Small intestine (tissue), 7 donors: ENCODE data around the gene OSGEP. TPM values are rescaled to one million over a fixed set of nuclear protein-coding genes. Genes with fewer than 3 reads are reported as not detected.

Experiments
- DNase-seq, 2 donors: peaks; one replicate each; pipeline versions ENCODE4 v3.0.0 to v3.0.0-alpha.2; 2013
- FAIRE-seq: peaks from 2 replicates; lab custom pipeline; 2012; peaks lifted over from hg19 to GRCh38; lab: Jason Lieb, UNC
- H3K27ac ChIP-seq, 3 donors: one replicate each; pipeline ENCODE4 v1.5.1; 2013; ENCODE audit warnings: low read length in 2 of 3, mild to moderate bottlenecking in 2 of 3, control low read depth in 1 of 3, inconsistent platforms in 1 of 3, low read depth in 1 of 3, moderate library complexity in 1 of 3
- H3K27me3 ChIP-seq, 3 donors: one replicate each; pipeline ENCODE4 v1.6.1; 2013; ENCODE audit warnings: low read length in 3 of 3, inconsistent platforms in 1 of 3; ENCODE audit not compliant: control insufficient read depth in 3 of 3, insufficient read depth in 3 of 3
- H3K36me3 ChIP-seq, 3 donors: one replicate each; pipeline ENCODE4 v1.6.1; 2013; ENCODE audit warnings: low read length in 3 of 3, inconsistent platforms in 1 of 3, low read depth in 1 of 3, mild to moderate bottlenecking in 1 of 3, moderate library complexity in 1 of 3; ENCODE audit not compliant: control insufficient read depth in 3 of 3, insufficient read depth in 2 of 3
- H3K4me1 ChIP-seq, 3 donors: one replicate each; pipeline ENCODE4 v1.6.1; 2013; ENCODE audit warnings: low read length in 2 of 3, inconsistent platforms in 1 of 3, low read depth in 1 of 3, mild to moderate bottlenecking in 1 of 3, moderate library complexity in 1 of 3; ENCODE audit not compliant: control insufficient read depth in 3 of 3, insufficient read depth in 2 of 3
- H3K4me3 ChIP-seq, 3 donors: one replicate each; pipeline ENCODE4 v1.5.1; 2013; ENCODE audit warnings: low read length in 3 of 3, control low read depth in 1 of 3, inconsistent platforms in 1 of 3, low read depth in 1 of 3, mild to moderate bottlenecking in 1 of 3, moderate library complexity in 1 of 3
- H3K9me3 ChIP-seq, 2 donors: one replicate each; pipeline ENCODE4 v1.6.1; 2013; ENCODE audit warnings: low read depth in 1 of 2, low read length in 1 of 2; ENCODE audit not compliant: control insufficient read depth in 2 of 2, insufficient read depth in 1 of 2
- WGBS, 3 donors: extraction: QIAGEN DNeasy Blood & Tissue Kit; methylation state at CpG; one replicate each; pipeline ENCODE4 v1.1.7; 2013; 5-methylcytosine and 5-hydroxymethylcytosine counted together
- polyA plus RNA-seq, 4 donors: library from polyadenylated mRNA; stranded (reverse) in 3 of 4; unstranded in 1 of 4; fragments of 200-250 nt in 3 of 4; fragments of 120-200 nt in 1 of 4; gene quantifications; one replicate each; pipeline versions ENCODE4 v1.2.1 to v1.2.3, GENCODE V29; 2013
- donor health status: healthy with polysubstance abuse.
- donor health status: control.
- donor health status: control.
- donor health status: Bipolar disorder and iron deficiency.
- donor health status: healthy.

The OSGEP gene
- polyA plus RNA-seq, 4 donors = 38.6 to 59.1 (median 45.8) TPM

DNA sequence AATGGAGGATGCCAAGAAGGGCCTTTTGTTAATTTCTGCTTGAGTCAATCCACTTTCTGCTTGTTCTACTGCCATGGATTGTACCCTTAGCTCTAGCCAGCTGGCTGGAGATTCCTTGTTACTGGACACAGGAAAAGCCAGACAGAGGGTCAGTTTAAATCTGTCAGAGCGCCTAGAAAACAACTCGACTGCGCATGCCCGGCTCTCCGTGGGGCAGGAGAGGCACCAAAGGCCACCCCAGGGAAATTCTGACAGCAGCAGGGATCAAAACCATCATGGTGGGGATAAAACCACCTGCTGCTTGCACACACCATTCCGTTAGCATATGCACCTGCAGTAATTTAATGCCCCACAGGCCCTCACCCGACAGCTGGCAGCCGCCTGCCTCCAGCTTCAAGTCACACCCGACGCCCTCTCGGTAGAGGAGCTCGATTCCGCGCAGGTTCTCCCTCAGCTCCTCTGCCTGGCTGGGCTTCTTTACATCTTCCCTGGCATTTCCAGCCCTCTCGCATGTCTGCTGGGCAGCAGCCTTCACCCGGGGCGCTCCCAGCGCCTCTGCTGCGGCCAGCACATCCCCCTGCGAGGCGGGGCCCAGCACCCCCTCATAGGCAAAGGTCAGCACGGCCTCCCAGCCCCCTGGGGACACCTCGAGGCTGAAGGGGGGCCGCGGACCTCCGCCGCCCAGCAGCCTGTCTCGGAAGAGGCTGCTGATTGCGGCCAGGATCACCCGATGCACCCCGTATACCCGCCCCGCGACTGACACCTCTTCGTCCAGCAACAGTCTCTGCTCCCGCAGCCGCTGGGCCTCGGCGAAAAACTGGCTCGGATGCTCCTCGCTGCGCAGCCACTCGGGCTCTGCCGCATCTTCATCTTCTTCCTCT lies 19.7 kb downstream of the OSGEP start:
- WGBS, 3 donors = 41 to 57% (median 52%) methylated on average over 37 to 44 of the region's 44 CpGs
- peaks cover 0 to 8% (median 4%) of the 10 kb centered on the region in 3 donors for H3K4me1 ChIP-seq
- FAIRE-seq (no peak), DNase-seq (peak in 1 of 2 donors; percentile 39)
- H3K9me3 ChIP-seq = no peaks in the 10 kb centered on the region
- peak overlapping the region in 1 of 3 donors; percentile 3 for H3K27ac ChIP-seq
- peak overlapping the region in 2 of 3 donors; percentile 1 to 31 for H3K4me3 ChIP-seq
- peaks cover 0 to 14% (median 0%) of the 10 kb centered on the region in 3 donors for H3K27me3 ChIP-seq
- H3K36me3 ChIP-seq = no peaks in the 10 kb centered on the region

DNA sequence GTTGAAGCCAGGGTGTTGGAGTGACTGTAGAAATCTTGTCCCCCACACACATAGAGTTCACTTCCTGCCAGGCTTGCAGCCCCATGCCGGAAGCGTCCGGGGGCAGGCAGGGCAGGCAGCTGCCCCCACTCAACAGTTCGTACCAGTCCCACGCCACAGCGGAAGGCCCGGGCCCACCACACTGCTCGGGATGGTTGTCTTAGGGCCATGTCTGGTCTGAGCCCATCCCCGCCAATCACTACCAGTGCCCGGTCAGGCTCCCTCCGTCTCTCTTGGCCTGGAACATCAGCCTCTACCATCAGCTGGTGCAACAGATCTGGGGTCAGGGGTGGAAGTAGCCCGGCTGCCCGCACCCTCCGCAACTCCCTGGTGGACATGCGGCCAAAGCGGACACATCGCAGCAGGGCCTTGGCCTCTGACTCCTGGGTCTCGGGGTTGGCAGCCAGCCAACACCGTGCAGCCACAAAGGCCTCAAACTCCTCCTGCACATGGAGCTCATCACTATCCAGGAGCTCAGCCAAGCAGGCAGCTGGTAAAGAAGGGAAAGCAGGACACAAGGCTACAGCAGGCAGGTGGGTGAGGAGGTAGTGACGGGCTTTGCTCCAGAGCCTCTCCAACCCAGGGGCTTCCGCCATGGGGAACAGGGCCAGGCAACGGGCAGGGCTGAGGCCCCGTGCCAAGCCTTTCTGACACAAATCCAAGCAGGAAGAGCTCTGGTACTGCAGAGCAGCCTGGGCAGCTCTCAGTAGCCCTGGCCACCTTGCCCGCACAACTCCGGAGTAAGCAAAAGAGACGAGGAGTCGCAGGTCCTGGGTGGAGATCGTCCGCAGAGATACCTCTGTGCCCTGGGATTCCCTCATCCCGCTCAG lies 24.6 kb downstream of the OSGEP start:
- WGBS, 3 donors = 58 to 80% (median 59%) methylated on average over 30 of the region's 30 CpGs
- DNase-seq (peak in 1 of 2 donors; percentile 24), FAIRE-seq (no peak)
- H3K9me3 ChIP-seq = no peaks in the 10 kb centered on the region
- peaks cover 0 to 5% (median 0%) of the 10 kb centered on the region in 3 donors for H3K27me3 ChIP-seq
- H3K27ac ChIP-seq = no peak overlapping the region
- H3K36me3 ChIP-seq = no peaks in the 10 kb centered on the region
- H3K4me3 ChIP-seq = no peak overlapping the region
- H3K4me1 ChIP-seq = peaks cover 5 to 18% (median 7%) of the 10 kb centered on the region in 3 donors

DNA sequence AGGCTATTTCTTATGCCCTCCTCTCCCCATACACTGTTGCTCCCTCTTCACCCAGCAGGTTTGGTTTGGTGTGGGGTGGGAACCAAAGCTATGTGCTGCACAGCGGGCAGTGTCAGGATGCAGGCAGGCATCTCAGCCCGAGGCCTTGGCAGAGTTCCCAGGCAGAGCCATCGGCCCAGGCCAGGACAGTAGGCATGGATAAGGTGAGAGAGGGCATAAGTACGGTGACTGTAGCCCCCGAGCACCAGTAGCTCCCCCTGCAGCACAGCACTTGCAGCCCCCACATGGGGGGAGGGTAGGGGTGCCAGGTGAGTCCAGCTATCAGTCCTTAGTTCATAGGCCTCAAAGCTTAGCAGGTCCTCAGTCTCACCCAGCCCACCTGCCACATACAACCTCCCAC lies 25.8 kb downstream of the OSGEP start:
- FAIRE-seq = no peak
- Histone ChIP-seq H3K9me3 (no peaks in the 10 kb centered on the region), H3K4me3 (no peak overlapping the region), H3K27me3 (no peaks in the 10 kb centered on the region), H3K4me1 (peaks cover 5 to 20% (median 7%) of the 10 kb centered on the region in 3 donors), H3K27ac (no peak overlapping the region), H3K36me3 (no peaks in the 10 kb centered on the region)
- no peak for DNase-seq
- WGBS, 3 donors = 49 to 60% (median 50%) methylated on average over 5 of the region's 5 CpGs

DNA sequence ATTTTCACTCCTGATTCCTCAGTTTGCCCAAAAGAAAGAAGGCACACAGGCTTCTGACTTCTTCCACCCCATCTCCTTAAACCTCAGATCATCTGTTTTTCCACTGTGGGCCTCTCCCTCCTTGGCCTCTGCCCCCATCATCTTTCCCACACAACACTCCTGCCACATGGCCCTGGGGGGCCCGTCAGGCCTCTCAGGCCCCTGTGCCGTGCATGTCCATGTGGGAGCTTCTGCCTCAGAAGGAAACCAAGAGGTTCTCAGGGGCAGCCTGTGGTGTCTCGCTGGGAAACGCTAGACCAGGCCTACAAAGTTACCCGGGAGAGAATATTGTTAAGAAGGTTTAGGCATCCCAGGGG lies 26.6 kb downstream of the OSGEP start:
- Histone ChIP-seq H3K4me3 (peak overlapping the region in 1 of 3 donors; percentile 2), H3K27ac (peak overlapping the region; percentile 28 to 77 (median 74)), H3K9me3 (no peaks in the 10 kb centered on the region), H3K27me3 (no peaks in the 10 kb centered on the region), H3K4me1 (peaks cover 5 to 20% (median 7%) of the 10 kb centered on the region in 3 donors), H3K36me3 (no peaks in the 10 kb centered on the region)
- DNase-seq (no peak), FAIRE-seq (no peak)
- WGBS, 3 donors = 74 to 89% (median 77%) methylated on average over 5 of the region's 5 CpGs

DNA sequence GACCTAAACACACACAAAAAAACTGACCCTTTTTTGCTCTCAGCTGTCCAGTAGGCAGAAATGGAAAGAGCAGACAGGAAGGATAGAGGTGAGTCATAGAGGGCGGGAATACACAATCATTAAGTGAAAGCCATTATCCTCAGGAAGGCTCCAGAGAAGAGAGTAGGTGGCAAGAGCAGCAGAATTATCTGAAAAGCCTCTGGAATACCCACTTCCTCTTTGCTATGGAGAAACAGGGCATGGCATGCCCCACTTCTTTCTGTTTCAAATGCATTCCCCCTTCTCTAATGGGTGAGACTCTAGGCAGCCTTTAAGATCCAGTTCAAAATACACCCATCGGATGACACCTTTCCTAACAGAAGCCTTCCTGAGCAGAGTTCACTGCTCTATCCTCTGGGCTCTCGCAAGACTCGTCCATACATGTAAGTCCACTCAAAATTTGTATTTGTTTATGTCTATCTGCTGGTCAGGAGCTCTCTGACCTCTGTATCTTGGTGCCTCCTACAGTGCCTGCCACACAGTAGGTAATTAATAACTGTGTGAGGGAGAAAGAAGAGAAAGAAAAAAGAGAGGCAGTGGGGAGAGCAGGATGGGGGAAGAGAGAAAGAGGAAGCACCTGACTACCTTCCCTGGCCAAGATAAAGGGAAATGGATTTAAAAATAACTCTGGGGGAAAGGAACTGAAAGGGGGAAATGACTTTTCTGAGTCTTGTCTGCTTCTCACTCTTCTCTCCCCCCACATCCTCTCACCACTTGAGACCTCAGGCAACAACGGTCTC lies 27.2 kb downstream of the OSGEP start:
- peak overlapping the region in 1 of 3 donors; percentile 2 for H3K4me3 ChIP-seq
- H3K27ac ChIP-seq = peak overlapping the region; percentile 28 to 77 (median 74)
- peaks cover 5 to 20% (median 7%) of the 10 kb centered on the region in 3 donors for H3K4me1 ChIP-seq
- DNase-seq (peak; percentile 76 to 83), FAIRE-seq (no peak)
- no peaks in the 10 kb centered on the region for H3K36me3 ChIP-seq
- H3K9me3 ChIP-seq = no peaks in the 10 kb centered on the region
- H3K27me3 ChIP-seq = no peaks in the 10 kb centered on the region
- 45 to 46% (median 46%) methylated on average over 5 of the region's 5 CpGs for WGBS, 3 donors

DNA sequence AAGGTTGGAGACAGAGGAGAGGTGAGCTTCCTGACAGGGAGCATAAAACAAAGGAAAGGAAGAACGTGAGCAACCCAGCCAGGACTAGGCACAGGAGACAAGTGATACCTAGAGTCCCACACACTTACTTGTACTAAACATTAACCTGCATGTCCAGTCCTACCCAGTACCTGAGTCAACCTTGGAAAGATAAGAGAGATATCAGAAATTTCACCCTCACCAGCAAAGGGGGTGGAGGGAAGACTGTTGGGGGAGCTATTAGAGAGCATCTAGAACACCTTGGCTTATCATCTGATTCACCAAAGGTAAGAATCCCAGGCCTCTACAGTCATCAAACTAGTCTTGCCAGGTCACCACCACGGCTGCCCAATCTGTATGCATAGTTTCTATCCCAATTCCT lies 29.8 kb downstream of the OSGEP start:
- peak overlapping the region in 2 of 3 donors; percentile 9 to 54 for H3K27ac ChIP-seq
- H3K4me3 ChIP-seq = no peak overlapping the region
- DNase-seq (peak; percentile 35 to 64), FAIRE-seq (no peak)
- H3K27me3 ChIP-seq = no peaks in the 10 kb centered on the region
- WGBS, 3 donors = 15 to 40% (median 15%) methylated on average over 2 of the region's 2 CpGs
- peaks cover 5 to 26% (median 5%) of the 10 kb centered on the region in 3 donors for H3K4me1 ChIP-seq
- H3K36me3 ChIP-seq = no peaks in the 10 kb centered on the region
- H3K9me3 ChIP-seq = no peaks in the 10 kb centered on the region

DNA sequence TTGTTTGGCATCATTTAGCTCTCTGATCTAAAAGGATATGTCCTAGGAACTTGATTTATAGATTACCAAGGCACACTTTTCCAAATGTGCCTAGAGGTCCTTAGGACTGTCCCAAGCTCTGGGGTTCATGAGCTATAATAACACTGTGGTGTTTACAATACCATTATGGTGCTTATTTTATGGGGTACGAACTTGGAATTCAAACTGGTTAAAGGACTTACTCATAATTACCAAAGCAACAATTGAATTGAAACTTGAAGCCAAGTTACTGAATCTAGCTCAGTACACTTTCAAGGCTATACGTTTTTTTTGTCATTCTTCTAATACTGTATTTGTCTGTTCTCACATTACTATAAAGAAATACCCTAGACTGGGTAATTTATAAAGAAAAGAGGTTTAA lies 31.7 kb downstream of the OSGEP start:
- Histone ChIP-seq H3K27ac (no peak overlapping the region), H3K27me3 (no peaks in the 10 kb centered on the region), H3K9me3 (no peaks in the 10 kb centered on the region), H3K4me3 (no peak overlapping the region), H3K4me1 (peaks cover 6 to 37% (median 10%) of the 10 kb centered on the region in 3 donors), H3K36me3 (no peaks in the 10 kb centered on the region)
- DNase-seq (no peak), FAIRE-seq (no peak)
- WGBS, 3 donors = 47 to 59% (median 56%) methylated on average over 2 of the region's 2 CpGs
